BJ (cell line): ENCODE measurements around the gene PACS1. TPM values are rescaled to one million over a fixed set of nuclear protein-coding genes. Genes with fewer than 3 reads are reported as not detected.
A peak's percentile ranks its signal among the peaks of the same experiment; 100 is the strongest.

ENCODE experiments used
- CTCF ChIA-PET: fragments of 350-600 bp; formaldehyde crosslinking; extraction: SDS; loops from one replicate; lab custom pipeline; 2021; ENCODE audit warnings: antibody characterized with exemption, inconsistent platforms; lab: Yijun Ruan, JAX
- POLR2A ChIA-PET: fragments of 300-600 bp; sonication (Branson Sonifier 250); formaldehyde crosslinking; extraction: SDS; loops from one replicate; lab custom pipeline; 2021; ENCODE audit warnings: antibody characterized with exemption; lab: Charles Lee
- DNase-seq: peaks from one replicate; pipeline ENCODE4 v3.0.0-alpha.2; 2011; ENCODE audit warnings: low read depth
- H3K27me3 ChIP-seq: 2 replicates; pipeline ENCODE4 v1.6.0; 2011; ENCODE audit warnings: low read length; ENCODE audit not compliant: control insufficient read depth, insufficient read depth
- H3K36me3 ChIP-seq: 2 replicates; pipeline ENCODE4 v1.5.1; 2011; ENCODE audit warnings: low read length; ENCODE audit not compliant: control insufficient read depth, insufficient read depth
- H3K4me3 ChIP-seq: 2 replicates; pipeline ENCODE4 v1.5.1; 2011; ENCODE audit warnings: low read depth, mild to moderate bottlenecking, control low read depth, low read length
- CTCF ChIP-seq: IDR thresholded peaks from 2 replicates; pipeline ENCODE4 v1.5.1; 2011; ENCODE audit warnings: low read depth, mild to moderate bottlenecking, control low read depth, inconsistent platforms, low read length, moderate library complexity; ENCODE audit not compliant: insufficient read depth
- polyA plus RNA-seq: library from polyadenylated mRNA; depleted of rRNA; stranded (reverse); fragments of >200 nt; gene quantifications from 2 replicates; pipeline ENCODE4 v1.2.3, GENCODE V29; 2011

The PACS1 gene
- polyA plus RNA-seq, 1 experiment = 34.3 TPM

- DNase-seq = peak; percentile 26
- no peaks in the 10 kb centered on the region for H3K36me3 ChIP-seq
- no peak overlapping the region for H3K4me3 ChIP-seq
- CTCF ChIA-PET = interaction anchor here (0.9 to 1.1 kb wide), 2 partner anchors 9 to 56 kb away, joined by 3 to 4 read pairs; no protein-coding TSS in a partner anchor
- POLR2A ChIA-PET = no interaction called here
- no peaks in the 10 kb centered on the region for H3K27me3 ChIP-seq
- no peak for TF ChIP-seq CTCF
These were observed 54.5 kb downstream of the PACS1 start for GRCh38 chr11:66124564-66124963.

DNA sequence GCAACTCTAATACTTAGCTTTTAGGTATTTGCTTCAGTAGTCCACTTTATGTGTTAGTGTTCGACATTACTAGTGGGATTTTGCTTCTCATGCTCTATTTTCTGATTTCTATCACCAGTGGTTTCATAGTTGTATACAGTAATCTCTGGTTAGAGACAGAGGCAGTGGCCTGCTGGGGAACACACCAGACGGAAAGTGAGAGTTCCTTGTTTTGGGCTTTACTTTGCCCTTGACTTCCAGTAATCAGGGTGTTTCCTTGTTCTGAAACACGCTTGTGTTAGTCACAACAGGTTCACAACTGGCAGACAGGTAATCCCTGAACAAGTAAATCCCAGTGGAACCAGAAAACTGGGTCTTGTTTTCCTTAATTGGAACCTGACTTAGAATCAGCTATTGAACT lies 56.0 kb downstream of the PACS1 start:
- ChIA-PET POLR2A (interaction anchor here (0.5 to 0.7 kb wide), 3 partner anchors 8 to 704 kb away, joined by 5 to 26 read pairs (median 10); partner anchors contain the start of gene NEAT1), CTCF (interaction anchor here (1.0 to 1.3 kb wide), 3 partner anchors 9 to 96 kb away, joined by 3 read pairs; no protein-coding TSS in a partner anchor)
- H3K36me3 ChIP-seq = no peaks in the 10 kb centered on the region

DNA sequence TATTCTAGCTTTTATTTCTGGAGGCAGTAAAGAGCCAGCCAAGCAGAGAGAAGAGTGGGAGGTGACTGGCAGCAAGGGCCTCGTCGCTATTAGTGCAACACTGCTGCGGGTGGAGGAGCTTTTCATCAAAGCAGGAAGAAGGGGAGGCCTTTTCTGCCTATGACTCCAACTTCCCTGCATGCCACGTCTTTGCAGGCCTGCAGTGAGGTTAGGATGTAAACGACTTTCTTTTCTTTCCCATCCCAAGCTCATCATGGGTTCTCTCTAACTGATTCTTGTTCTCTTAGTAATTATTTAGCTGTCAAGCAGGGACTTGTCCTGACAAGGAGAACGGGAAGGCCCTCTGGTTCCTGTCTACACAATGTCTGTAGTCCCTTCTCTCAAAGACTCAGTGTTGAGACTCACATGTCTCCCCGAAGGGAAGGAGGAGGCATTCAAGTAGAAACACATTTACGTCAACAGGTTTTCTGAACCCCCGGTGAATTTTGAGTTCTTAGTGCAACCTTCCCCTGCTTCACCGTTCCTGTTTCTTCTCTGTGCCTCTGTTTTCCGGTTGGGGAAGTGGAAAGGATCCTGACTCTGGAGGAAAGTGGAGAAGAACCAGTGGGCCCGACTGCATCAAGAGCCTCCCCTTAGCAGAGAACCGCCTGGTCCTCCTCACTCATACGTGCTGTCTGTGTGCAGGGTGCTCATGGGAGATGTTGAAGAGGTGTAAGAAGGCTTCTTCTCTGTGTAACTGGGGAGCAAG lies 56.9 kb downstream of the PACS1 start:
- DNase-seq = peak; percentile 20
- Histone ChIP-seq H3K4me3 (no peak overlapping the region), H3K36me3 (no peaks in the 10 kb centered on the region), H3K27me3 (no peaks in the 10 kb centered on the region)
- ChIA-PET POLR2A (interaction anchor here (0.5 to 0.7 kb wide), 5 partner anchors 9 to 705 kb away, joined by 3 to 26 read pairs (median 8); partner anchors contain the start of genes FIBP, FOSL1 and NEAT1), CTCF (interaction anchor here (1.0 to 1.3 kb wide), 3 partner anchors 8 to 95 kb away, joined by 3 read pairs; no protein-coding TSS in a partner anchor)
- TF ChIP-seq CTCF = peak; percentile 26; the same call in 1 of the 2 replicates

More for the DNA sequence above, 56.0 kb downstream of the PACS1 start:
- no peak overlapping the region for H3K4me3 ChIP-seq
- H3K27me3 ChIP-seq = no peaks in the 10 kb centered on the region
- TF ChIP-seq CTCF = no peak
- DNase-seq = no peak

DNA sequence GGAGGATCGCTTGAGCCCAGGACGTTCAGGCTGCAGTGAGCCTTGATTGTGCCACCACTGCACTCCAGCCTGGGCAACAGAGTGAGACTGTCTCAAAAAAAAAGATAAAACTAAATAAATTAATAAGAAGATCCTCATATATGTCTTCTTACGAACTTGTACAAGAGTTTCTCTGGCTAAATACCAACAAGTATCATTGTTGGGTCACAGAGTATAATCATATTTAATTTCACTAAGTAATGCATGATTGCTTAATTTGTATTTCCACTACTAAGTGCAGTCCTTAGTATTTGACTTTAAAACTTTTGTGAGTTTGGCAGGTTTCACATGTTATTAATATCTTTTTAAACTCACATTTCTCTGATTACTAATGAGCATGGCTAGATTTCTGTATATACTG lies 60.9 kb downstream of the PACS1 start:
- Histone ChIP-seq H3K27me3 (no peaks in the 10 kb centered on the region), H3K36me3 (no peaks in the 10 kb centered on the region), H3K4me3 (no peak overlapping the region)
- no peak for TF ChIP-seq CTCF
- no peak for DNase-seq
- ChIA-PET POLR2A (no interaction called here), CTCF (no interaction called here)

GRCh38 chr11:66131937-66132632 lies 62.0 kb downstream of the PACS1 start:
- Histone ChIP-seq H3K27me3 (no peaks in the 10 kb centered on the region), H3K4me3 (no peak overlapping the region), H3K36me3 (no peaks in the 10 kb centered on the region)
- DNase-seq = no peak
- ChIA-PET CTCF (no interaction called here), POLR2A (no interaction called here)
- no peak for TF ChIP-seq CTCF
